Measurements from ENCODE around the gene RRAS2.

GRCh38 chr11:14290422-14290821, 68.6 kb downstream of the RRAS2 start:
- TF ChIP-seq EZH2 (IDR thresholded peaks at IDR 0.05; ENCODE audit: insufficient read depth, low read length) (no peak), CTCF (IDR thresholded peaks at IDR 0.05; ENCODE audit: insufficient read depth, low read depth, low read length) (no peak)

All from astrocyte (in vitro differentiated cells and primary cell).